Measurements from ENCODE around the gene B4GALT7. TPM values are rescaled to one million over a fixed set of nuclear protein-coding genes. Genes with fewer than 3 reads are reported as not detected.

B4GALT7 gene
- total RNA-seq, 1 experiment from 2014 or later: 26.3 TPM

- H3K4me1 Mint-ChIP-seq: peaks cover 17 to 33% of the 10 kb centered on the region in 2 experiments
- no peak overlapping the region for H4K91ac ChIP-seq (ENCODE audit: insufficient read length, low read depth, low read length)
- H3K23me2 ChIP-seq (ENCODE audit: insufficient read length, low read depth, low read length, poor library complexity, severe bottlenecking): peaks cover 6% of the 10 kb centered on the region
- no peak overlapping the region for H2BK12ac ChIP-seq (ENCODE audit: insufficient read length, low read depth, low read length)
- no peak overlapping the region for H3K14ac ChIP-seq (ENCODE audit: insufficient read depth, low read length)
- H3K27ac Mint-ChIP-seq: no peak overlapping the region
- H2AK5ac ChIP-seq (ENCODE audit: insufficient read length, low read length): no peak overlapping the region
- H3K79me2 ChIP-seq (ENCODE audit: insufficient read depth, low read length): no peaks in the 10 kb centered on the region
- H4K5ac ChIP-seq (ENCODE audit: insufficient read length, low read depth, low read length): no peak overlapping the region
- WGBS (ENCODE audit: extremely low coverage, insufficient read length, low lambda C conversion rate): no CpG with 5 or more reads among the region's 27 CpGs
- no peak overlapping the region for H3K27ac ChIP-seq (ENCODE audit: insufficient read length, low read depth, low read length)
- H2BK20ac ChIP-seq (ENCODE audit: low read depth, low read length, poor library complexity, severe bottlenecking): no peak overlapping the region
- H4K20me1 ChIP-seq (ENCODE audit: control insufficient read depth, insufficient read depth, insufficient read length): no peaks in the 10 kb centered on the region
- no peak overlapping the region for H2BK5ac ChIP-seq (ENCODE audit: insufficient read length, low read length)
- H3K4me3 Mint-ChIP-seq: no peak overlapping the region
- H3K27me3 ChIP-seq (ENCODE audit: insufficient read depth, low read length): no peaks in the 10 kb centered on the region
- no peak overlapping the region for H3K9ac ChIP-seq (ENCODE audit: extremely low read depth, insufficient read length, low read length)
- no peaks in the 10 kb centered on the region for H3K9me3 Mint-ChIP-seq
- peaks cover 1% of the 10 kb centered on the region; the same call in 1 of the 2 replicates for H3K27me3 Mint-ChIP-seq (ENCODE audit: low read depth)
- H3K4ac ChIP-seq (ENCODE audit: low read depth, low read length): no peak overlapping the region
- no peak overlapping the region for H2AFZ ChIP-seq (ENCODE audit: low read length)
- no peak overlapping the region for H3T11ph ChIP-seq (ENCODE audit: low read length)
- no peak overlapping the region for H3K23ac ChIP-seq (ENCODE audit: insufficient read length, low read depth, low read length)
- no peak overlapping the region for H3K56ac ChIP-seq (ENCODE audit: insufficient read length, low read depth, low read length)
- H3K9me3 ChIP-seq (ENCODE audit: control insufficient read depth, low read depth, low read length): no peaks in the 10 kb centered on the region
- no peaks in the 10 kb centered on the region for H3K79me1 ChIP-seq (ENCODE audit: insufficient read depth, low read depth, low read length, poor library complexity, severe bottlenecking)
- TF ChIP-seq, protein P1, sequence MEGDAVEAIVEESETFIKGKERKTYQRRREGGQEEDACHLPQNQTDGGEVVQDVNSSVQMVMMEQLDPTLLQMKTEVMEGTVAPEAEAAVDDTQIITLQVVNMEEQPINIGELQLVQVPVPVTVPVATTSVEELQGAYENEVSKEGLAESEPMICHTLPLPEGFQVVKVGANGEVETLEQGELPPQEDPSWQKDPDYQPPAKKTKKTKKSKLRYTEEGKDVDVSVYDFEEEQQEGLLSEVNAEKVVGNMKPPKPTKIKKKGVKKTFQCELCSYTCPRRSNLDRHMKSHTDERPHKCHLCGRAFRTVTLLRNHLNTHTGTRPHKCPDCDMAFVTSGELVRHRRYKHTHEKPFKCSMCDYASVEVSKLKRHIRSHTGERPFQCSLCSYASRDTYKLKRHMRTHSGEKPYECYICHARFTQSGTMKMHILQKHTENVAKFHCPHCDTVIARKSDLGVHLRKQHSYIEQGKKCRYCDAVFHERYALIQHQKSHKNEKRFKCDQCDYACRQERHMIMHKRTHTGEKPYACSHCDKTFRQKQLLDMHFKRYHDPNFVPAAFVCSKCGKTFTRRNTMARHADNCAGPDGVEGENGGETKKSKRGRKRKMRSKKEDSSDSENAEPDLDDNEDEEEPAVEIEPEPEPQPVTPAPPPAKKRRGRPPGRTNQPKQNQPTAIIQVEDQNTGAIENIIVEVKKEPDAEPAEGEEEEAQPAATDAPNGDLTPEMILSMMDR (conservative IDR thresholded peaks at IDR 0.05): no peak
- peaks cover 2 to 20% (median 11%) of the 10 kb centered on the region in 3 experiments; a peak in 6 of 7 replicates for H3K36me3 Mint-ChIP-seq (ENCODE audit: insufficient read depth in 1 of 3, low read depth in 3 of 3)
- no peak overlapping the region for H4K8ac ChIP-seq (replicated peaks; ENCODE audit: insufficient read length, low read depth, low read length)
- no peak overlapping the region for H2BK120ac ChIP-seq (ENCODE audit: low read depth, low read length, poor library complexity, severe bottlenecking)
- DNase-seq: no peak
- no peak overlapping the region for H3K4me2 ChIP-seq (ENCODE audit: insufficient read depth, insufficient read length, low read length)
- H3K18ac ChIP-seq (ENCODE audit: insufficient read length, low read depth, low read length): no peak overlapping the region
- H2BK15ac ChIP-seq (ENCODE audit: low read depth, low read length): no peak overlapping the region
- peaks cover 3% of the 10 kb centered on the region; the same call in 1 of the 2 replicates for H3K4me1 ChIP-seq (ENCODE audit: insufficient read depth, low read length)
Observed at GRCh38 chr5:177604116-177604521, 4.2 kb downstream of the B4GALT7 start.
